GM23338 (cell line): ENCODE measurements around the gene FAM50A.

Experiments
- CREB1 ChIP-seq: fragments of 250-450 bp; sonication (Bioruptor Pico); IDR thresholded peaks from 2 replicates; pipeline ENCODE4 v1.5.0; 2020; ENCODE audit warnings: low read depth, mild to moderate bottlenecking, moderate library complexity
- EZH2phosphoT487 ChIP-seq: fragments of 200-600 bp; sonication (generic); IDR thresholded peaks from one replicate; pipeline ENCODE4 v1.8.1; 2018; ENCODE audit warnings: antibody characterized with exemption; ENCODE audit not compliant: unreplicated experiment
- POLR2AphosphoS5 ChIP-seq: IDR thresholded peaks from 2 replicates; pipeline ENCODE4 v1.6.1; 2016; ENCODE audit warnings: antibody characterized with exemption, low read depth
- STAT1 ChIP-seq: IDR thresholded peaks from one replicate; pipeline ENCODE4 v1.6.1; 2016; ENCODE audit warnings: antibody characterized with exemption; ENCODE audit not compliant: unreplicated experiment
- ZNF331 ChIP-seq: fragments of 250-450 bp; sonication (Bioruptor Pico); IDR thresholded peaks from 2 replicates; pipeline ENCODE4 v1.5.0; 2020; ENCODE audit warnings: low read depth, mild to moderate bottlenecking, moderate library complexity
- TF ChIP-seq, protein P1 (sequence below), 2 experiments: fragments of 200-600 bp in 1 of 2; sonication (generic) in 1 of 2; conservative IDR thresholded peaks; 2 replicates each; pipeline versions ENCODE4 v1.5.1 to v1.6.1; 2016 to 2017; ENCODE audit warnings: antibody characterized with exemption in 2 of 2, low read depth in 2 of 2, mild to moderate bottlenecking in 2 of 2, moderate library complexity in 1 of 2
- TF ChIP-seq, protein P2 (sequence below): IDR thresholded peaks from one replicate; pipeline ENCODE4 v1.6.1; 2018; ENCODE audit warnings: antibody characterized with exemption; ENCODE audit not compliant: unreplicated experiment
- TF ChIP-seq, protein P3 (sequence below): IDR thresholded peaks from 2 replicates; pipeline ENCODE4 v1.6.1; 2016; ENCODE audit warnings: antibody characterized with exemption

DNA sequence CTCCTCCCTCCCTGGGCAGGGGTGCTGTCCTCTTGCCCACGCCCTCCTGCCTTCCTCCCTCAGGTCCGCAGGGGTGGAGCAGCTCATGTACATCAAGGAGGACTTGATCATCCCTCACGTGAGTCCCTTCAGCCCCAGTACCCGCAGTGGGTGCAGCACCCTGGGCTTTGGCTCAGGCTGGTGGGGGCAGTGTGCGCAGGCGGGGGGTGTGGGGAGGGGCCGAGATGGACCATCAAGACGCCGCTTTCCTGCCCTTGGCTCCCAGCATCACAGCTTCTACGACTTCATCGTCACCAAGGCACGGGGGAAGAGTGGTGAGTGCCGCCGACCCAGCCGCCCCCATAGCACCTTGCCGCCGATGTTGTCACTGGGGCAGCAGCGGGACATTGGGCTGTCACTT is 5.7 kb downstream of the FAM50A start:
- TF ChIP-seq EZH2phosphoT487 (no peak), CREB1 (no peak), POLR2AphosphoS5 (no peak), ZNF331 (CRISPR knock-in tag) (no peak), STAT1 (no peak)
- TF ChIP-seq, protein P1, sequence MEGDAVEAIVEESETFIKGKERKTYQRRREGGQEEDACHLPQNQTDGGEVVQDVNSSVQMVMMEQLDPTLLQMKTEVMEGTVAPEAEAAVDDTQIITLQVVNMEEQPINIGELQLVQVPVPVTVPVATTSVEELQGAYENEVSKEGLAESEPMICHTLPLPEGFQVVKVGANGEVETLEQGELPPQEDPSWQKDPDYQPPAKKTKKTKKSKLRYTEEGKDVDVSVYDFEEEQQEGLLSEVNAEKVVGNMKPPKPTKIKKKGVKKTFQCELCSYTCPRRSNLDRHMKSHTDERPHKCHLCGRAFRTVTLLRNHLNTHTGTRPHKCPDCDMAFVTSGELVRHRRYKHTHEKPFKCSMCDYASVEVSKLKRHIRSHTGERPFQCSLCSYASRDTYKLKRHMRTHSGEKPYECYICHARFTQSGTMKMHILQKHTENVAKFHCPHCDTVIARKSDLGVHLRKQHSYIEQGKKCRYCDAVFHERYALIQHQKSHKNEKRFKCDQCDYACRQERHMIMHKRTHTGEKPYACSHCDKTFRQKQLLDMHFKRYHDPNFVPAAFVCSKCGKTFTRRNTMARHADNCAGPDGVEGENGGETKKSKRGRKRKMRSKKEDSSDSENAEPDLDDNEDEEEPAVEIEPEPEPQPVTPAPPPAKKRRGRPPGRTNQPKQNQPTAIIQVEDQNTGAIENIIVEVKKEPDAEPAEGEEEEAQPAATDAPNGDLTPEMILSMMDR (conservative IDR thresholded peaks at IDR 0.05; ENCODE audit: low read depth in 2 of 2) = no peak
- TF ChIP-seq, protein P2, sequence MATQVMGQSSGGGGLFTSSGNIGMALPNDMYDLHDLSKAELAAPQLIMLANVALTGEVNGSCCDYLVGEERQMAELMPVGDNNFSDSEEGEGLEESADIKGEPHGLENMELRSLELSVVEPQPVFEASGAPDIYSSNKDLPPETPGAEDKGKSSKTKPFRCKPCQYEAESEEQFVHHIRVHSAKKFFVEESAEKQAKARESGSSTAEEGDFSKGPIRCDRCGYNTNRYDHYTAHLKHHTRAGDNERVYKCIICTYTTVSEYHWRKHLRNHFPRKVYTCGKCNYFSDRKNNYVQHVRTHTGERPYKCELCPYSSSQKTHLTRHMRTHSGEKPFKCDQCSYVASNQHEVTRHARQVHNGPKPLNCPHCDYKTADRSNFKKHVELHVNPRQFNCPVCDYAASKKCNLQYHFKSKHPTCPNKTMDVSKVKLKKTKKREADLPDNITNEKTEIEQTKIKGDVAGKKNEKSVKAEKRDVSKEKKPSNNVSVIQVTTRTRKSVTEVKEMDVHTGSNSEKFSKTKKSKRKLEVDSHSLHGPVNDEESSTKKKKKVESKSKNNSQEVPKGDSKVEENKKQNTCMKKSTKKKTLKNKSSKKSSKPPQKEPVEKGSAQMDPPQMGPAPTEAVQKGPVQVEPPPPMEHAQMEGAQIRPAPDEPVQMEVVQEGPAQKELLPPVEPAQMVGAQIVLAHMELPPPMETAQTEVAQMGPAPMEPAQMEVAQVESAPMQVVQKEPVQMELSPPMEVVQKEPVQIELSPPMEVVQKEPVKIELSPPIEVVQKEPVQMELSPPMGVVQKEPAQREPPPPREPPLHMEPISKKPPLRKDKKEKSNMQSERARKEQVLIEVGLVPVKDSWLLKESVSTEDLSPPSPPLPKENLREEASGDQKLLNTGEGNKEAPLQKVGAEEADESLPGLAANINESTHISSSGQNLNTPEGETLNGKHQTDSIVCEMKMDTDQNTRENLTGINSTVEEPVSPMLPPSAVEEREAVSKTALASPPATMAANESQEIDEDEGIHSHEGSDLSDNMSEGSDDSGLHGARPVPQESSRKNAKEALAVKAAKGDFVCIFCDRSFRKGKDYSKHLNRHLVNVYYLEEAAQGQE = no peak
- TF ChIP-seq, protein P3, sequence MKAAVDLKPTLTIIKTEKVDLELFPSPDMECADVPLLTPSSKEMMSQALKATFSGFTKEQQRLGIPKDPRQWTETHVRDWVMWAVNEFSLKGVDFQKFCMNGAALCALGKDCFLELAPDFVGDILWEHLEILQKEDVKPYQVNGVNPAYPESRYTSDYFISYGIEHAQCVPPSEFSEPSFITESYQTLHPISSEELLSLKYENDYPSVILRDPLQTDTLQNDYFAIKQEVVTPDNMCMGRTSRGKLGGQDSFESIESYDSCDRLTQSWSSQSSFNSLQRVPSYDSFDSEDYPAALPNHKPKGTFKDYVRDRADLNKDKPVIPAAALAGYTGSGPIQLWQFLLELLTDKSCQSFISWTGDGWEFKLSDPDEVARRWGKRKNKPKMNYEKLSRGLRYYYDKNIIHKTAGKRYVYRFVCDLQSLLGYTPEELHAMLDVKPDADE = no peak
